A673 (cell line): ENCODE data around the gene RS1. TPM values are rescaled to one million over a fixed set of nuclear protein-coding genes. Genes with fewer than 3 reads are reported as not detected.

ENCODE experiments used
- BruUV-seq: library from RNA; stranded (reverse); fragments of 400-500 nt; replicated peaks from 2 replicates; lab custom pipeline; 2021; lab: Mats Ljungman, UMichigan
- CTCF ChIA-PET: fragments of 300-600 bp; sonication (Branson Sonifier 250); formaldehyde crosslinking; loops from one replicate; lab custom pipeline; 2022; ENCODE audit warnings: antibody characterized with exemption; lab: Charles Lee
- POLR2A ChIA-PET: fragments of 300-600 bp; sonication (Branson Sonifier 250); formaldehyde crosslinking; loops from one replicate; lab custom pipeline; 2022; ENCODE audit warnings: antibody characterized with exemption; ENCODE audit not compliant: low non-redundant PET; lab: Charles Lee
- DNase-seq: peaks from one replicate; pipeline ENCODE4 v3.0.0-alpha.2; 2015; ENCODE audit warnings: low spot score
- H3K27ac ChIP-seq: fragments of 200-600 bp; sonication (generic); 2 replicates; pipeline ENCODE4 v1.5.1; 2016; ENCODE audit warnings: mixed run types, low read depth, mild to moderate bottlenecking, mixed read lengths, antibody characterized with exemption, low read length; ENCODE audit not compliant: poor library complexity, severe bottlenecking
- H3K27me3 ChIP-seq: fragments of 200-600 bp; sonication (generic); replicated peaks from 2 replicates; pipeline ENCODE4 v1.6.1; 2017; ENCODE audit warnings: mixed run types, low read depth, mild to moderate bottlenecking, mixed read lengths, antibody characterized with exemption, low read length; ENCODE audit not compliant: insufficient read depth, poor library complexity
- H3K36me3 ChIP-seq: fragments of 200-600 bp; sonication (generic); 2 replicates; pipeline ENCODE4 v1.6.1; 2016; ENCODE audit warnings: mixed run types, mild to moderate bottlenecking, mixed read lengths, antibody characterized with exemption, low read length; ENCODE audit not compliant: insufficient read depth, poor library complexity, severe bottlenecking
- H3K4me1 ChIP-seq: fragments of 200-600 bp; sonication (generic); 2 replicates; pipeline ENCODE4 v1.6.1; 2017; ENCODE audit warnings: mixed run types, mild to moderate bottlenecking, mixed read lengths, antibody characterized with exemption, low read length; ENCODE audit not compliant: insufficient read depth, poor library complexity, severe bottlenecking
- H3K4me3 ChIP-seq: fragments of 200-600 bp; sonication (generic); 2 replicates; pipeline ENCODE4 v1.5.1; 2016; ENCODE audit warnings: low read depth, mixed run types, mild to moderate bottlenecking, mixed read lengths, low read length; ENCODE audit not compliant: poor library complexity, severe bottlenecking
- H3K9me3 ChIP-seq: fragments of 200-600 bp; sonication (generic); 2 replicates; pipeline ENCODE4 v1.6.1; 2016; ENCODE audit warnings: mixed run types, low read depth, mild to moderate bottlenecking, mixed read lengths, antibody characterized with exemption, low read length; ENCODE audit not compliant: poor library complexity, severe bottlenecking
- CTCF ChIP-seq: fragments of 300-800, 200-600 bp; sonication (generic); conservative IDR thresholded peaks from 2 replicates; pipeline ENCODE4 v1.5.1; 2017; ENCODE audit warnings: low read depth, mild to moderate bottlenecking, antibody characterized with exemption, low read length, moderate library complexity, mixed read lengths
- EZH2 ChIP-seq: fragments of 200-600 bp; sonication (generic); IDR thresholded peaks from 2 replicates; pipeline ENCODE4 v1.6.1; 2017; ENCODE audit warnings: borderline replicate concordance, low read depth, mild to moderate bottlenecking, mixed read lengths, antibody characterized with exemption, low read length; ENCODE audit not compliant: poor library complexity, severe bottlenecking
- intact Hi-C: fragments of 100-400 bp; cut with micrococcal nuclease; formaldehyde crosslinking; loops from one replicate; pipeline ENCODE4 v1.10.0; 2022; ENCODE audit not compliant: unreplicated experiment
- total RNA-seq: library from RNA; stranded (reverse); gene quantifications from 2 replicates; pipeline ENCODE4 v1.2.3, GENCODE V29; 2021

The RS1 gene
- total RNA-seq, 1 experiment from 2014 or later: not detected

GRCh38 chrX:18682979-18683387 lies 11.1 kb upstream of the RS1 start:
- no TSS peak for BruUV-seq
- CTCF ChIA-PET: no interaction called here
- POLR2A ChIA-PET: no interaction called here

GRCh38 chrX:18681996-18682395 lies 10.1 kb upstream of the RS1 start:
- POLR2A ChIA-PET: no interaction called here
- Histone ChIP-seq H3K27me3 (no peaks in the 10 kb centered on the region), H3K4me1 (no peaks in the 10 kb centered on the region), H3K27ac (no peak overlapping the region), H3K9me3 (no peaks in the 10 kb centered on the region), H3K36me3 (no peaks in the 10 kb centered on the region), H3K4me3 (no peak overlapping the region)
- no TSS peak for BruUV-seq
- intact Hi-C loops: no loop called here
- no peak for DNase-seq
- TF ChIP-seq EZH2: no peak
- TF ChIP-seq CTCF: no peak
- CTCF ChIA-PET: no interaction called here

More at GRCh38 chrX:18682979-18683387, 11.1 kb upstream of the RS1 start:
- DNase-seq: no peak
- intact Hi-C loops: no loop called here
- Histone ChIP-seq H3K4me1 (no peaks in the 10 kb centered on the region), H3K9me3 (no peaks in the 10 kb centered on the region), H3K4me3 (no peak overlapping the region), H3K36me3 (no peaks in the 10 kb centered on the region), H3K27ac (no peak overlapping the region), H3K27me3 (no peaks in the 10 kb centered on the region)
- no peak for TF ChIP-seq CTCF
- no peak for TF ChIP-seq EZH2

- intact Hi-C loops: loop anchor here (10.0 kb wide), 2 partner anchors 207 to 283 kb away; no protein-coding TSS in a partner anchor
- Histone ChIP-seq H3K27ac (no peak overlapping the region), H3K36me3 (no peaks in the 10 kb centered on the region), H3K9me3 (no peaks in the 10 kb centered on the region), H3K27me3 (no peaks in the 10 kb centered on the region), H3K4me1 (no peaks in the 10 kb centered on the region), H3K4me3 (no peak overlapping the region)
- DNase-seq: no peak
- ChIA-PET POLR2A (no interaction called here), CTCF (no interaction called here)
- BruUV-seq: no TSS peak
- no peak for TF ChIP-seq CTCF
- TF ChIP-seq EZH2: no peak
These were observed 5.4 kb upstream of the RS1 start for GRCh38 chrX:18677161-18677869.
